ENCODE results near the gene PLAAT2. TPM values are rescaled to one million over a fixed set of nuclear protein-coding genes. Genes with fewer than 3 reads are reported as not detected.

PLAAT2 gene
- total RNA-seq (2022) (1.2 TPM in 1 of 2 replicates, not detected in the other), Bru-seq, nascent RNA (percentile 38 among the genes with signal in this experiment), BruChase-seq, experiment 1, labeled RNA remaining after a 2-hour chase (percentile 42 among the genes with signal in this experiment), BruChase-seq, experiment 2, labeled RNA remaining after a 6-hour chase (percentile 35 among the genes with signal in this experiment)
- long read RNA-seq: 0 reads

GRCh38 chr11:63563201-63564055, at the start of gene PLAAT2:
PLAAT2 (minus strand) TSS chr11:63563379; CDS start chr11:63563324, 55 bp downstream.
- intact Hi-C loops (cut with micrococcal nuclease; ENCODE audit: unreplicated experiment): no loop called here
- ChIA-PET CTCF (no interaction called here), POLR2A (interaction anchor here (0.6 kb wide), 2 partner anchors 10 to 59 kb away, joined by 3 read pairs; no protein-coding TSS in a partner anchor)
- no peak within 1 kb of the TSS for H3K4me3 ChIP-seq (ENCODE audit: low read depth, low read length)
- no peak for DNase-seq
- BruUV-seq (replicated peaks): no TSS peak
- peaks cover 28% of the 10 kb centered on the region for H3K4me1 Mint-ChIP-seq (ENCODE audit: low read depth, unreplicated experiment)
- H3K9me3 Mint-ChIP-seq (ENCODE audit: unreplicated experiment): no peaks in the 10 kb centered on the region
- H3K9me3 ChIP-seq: no peaks in the 10 kb centered on the region
- no peak within 1 kb of the TSS for H3K4me3 Mint-ChIP-seq (ENCODE audit: unreplicated experiment)
- no peaks in the 10 kb centered on the region for H3K27me3 Mint-ChIP-seq (ENCODE audit: insufficient read depth, unreplicated experiment)
- peaks cover 41% of the 10 kb centered on the region for H3K4me1 ChIP-seq
- H3K36me3 Mint-ChIP-seq (ENCODE audit: insufficient read depth, unreplicated experiment): no peaks in the 10 kb centered on the region
- H3K36me3 ChIP-seq (ENCODE audit: control insufficient read depth, insufficient read depth, low read length): no peaks in the 10 kb centered on the region; the same call in 1 of the 2 replicates
- TF ChIP-seq CTCF (IDR thresholded peaks at IDR 0.05; ENCODE audit: insufficient read depth in 1 of 2, low read depth in 1 of 2, low read length in 1 of 2, severe bottlenecking in 1 of 2, unreplicated experiment in 1 of 2): no peak
- peak within 1 kb of the TSS; percentile 8 for H3K27ac Mint-ChIP-seq (ENCODE audit: unreplicated experiment)
- no peaks in the 10 kb centered on the region for H3K27me3 ChIP-seq (replicated peaks; ENCODE audit: control insufficient read depth, insufficient read depth, low read length)

- H3K36me3 Mint-ChIP-seq (ENCODE audit: insufficient read depth, unreplicated experiment): no peaks in the 10 kb centered on the region
- H3K4me3 Mint-ChIP-seq (ENCODE audit: unreplicated experiment): no peak overlapping the region
- no peaks in the 10 kb centered on the region for H3K27me3 Mint-ChIP-seq (ENCODE audit: insufficient read depth, unreplicated experiment)
- POLR2A ChIA-PET: no interaction called here
- Histone ChIP-seq H3K4me3 (ENCODE audit: low read depth, low read length) (no peak overlapping the region), H3K27me3 (replicated peaks; ENCODE audit: control insufficient read depth, insufficient read depth, low read length) (no peaks in the 10 kb centered on the region), H3K36me3 (ENCODE audit: control insufficient read depth, insufficient read depth, low read length) (no peaks in the 10 kb centered on the region; the same call in 1 of the 2 replicates), H3K9me3 (no peaks in the 10 kb centered on the region), H3K4me1 (peaks cover 24% of the 10 kb centered on the region)
- intact Hi-C loops (cut with micrococcal nuclease; ENCODE audit: unreplicated experiment): no loop called here
- no peak for TF ChIP-seq CTCF (IDR thresholded peaks at IDR 0.05; ENCODE audit: insufficient read depth in 1 of 2, low read depth in 1 of 2, low read length in 1 of 2, severe bottlenecking in 1 of 2, unreplicated experiment in 1 of 2)
- DNase-seq: no peak
- CTCF ChIA-PET: interaction anchor here (0.6 to 1.4 kb wide), 2 partner anchors 23 to 169 kb away, joined by 3 to 4 read pairs; no protein-coding TSS in a partner anchor
- BruUV-seq (replicated peaks): TSS peak; percentile 40
- H3K4me1 Mint-ChIP-seq (ENCODE audit: low read depth, unreplicated experiment): peaks cover 16% of the 10 kb centered on the region
- H3K9me3 Mint-ChIP-seq (ENCODE audit: unreplicated experiment): no peaks in the 10 kb centered on the region
- no peak overlapping the region for H3K27ac Mint-ChIP-seq (ENCODE audit: unreplicated experiment)
These were observed 49.0 kb upstream of the PLAAT2 start for GRCh38 chr11:63612181-63612580.

GRCh38 chr11:63611395-63611747, 48.2 kb upstream of the PLAAT2 start:
- peaks cover 24% of the 10 kb centered on the region for H3K4me1 ChIP-seq
- Mint-ChIP-seq H3K9me3 (ENCODE audit: unreplicated experiment) (no peaks in the 10 kb centered on the region), H3K4me3 (ENCODE audit: unreplicated experiment) (no peak overlapping the region), H3K27me3 (ENCODE audit: insufficient read depth, unreplicated experiment) (no peaks in the 10 kb centered on the region), H3K27ac (ENCODE audit: unreplicated experiment) (no peak overlapping the region), H3K4me1 (ENCODE audit: low read depth, unreplicated experiment) (peaks cover 12% of the 10 kb centered on the region), H3K36me3 (ENCODE audit: insufficient read depth, unreplicated experiment) (no peaks in the 10 kb centered on the region)
- intact Hi-C loops (cut with micrococcal nuclease; ENCODE audit: unreplicated experiment): no loop called here
- no peaks in the 10 kb centered on the region for H3K9me3 ChIP-seq
- H3K36me3 ChIP-seq (ENCODE audit: control insufficient read depth, insufficient read depth, low read length): no peaks in the 10 kb centered on the region; the same call in 1 of the 2 replicates
- no TSS peak for BruUV-seq (replicated peaks)
- ChIA-PET CTCF (no interaction called here), POLR2A (no interaction called here)
- no peak for TF ChIP-seq CTCF (IDR thresholded peaks at IDR 0.05; ENCODE audit: insufficient read depth in 1 of 2, low read depth in 1 of 2, low read length in 1 of 2, severe bottlenecking in 1 of 2, unreplicated experiment in 1 of 2)
- H3K4me3 ChIP-seq (ENCODE audit: low read depth, low read length): no peak overlapping the region
- H3K27me3 ChIP-seq (replicated peaks; ENCODE audit: control insufficient read depth, insufficient read depth, low read length): no peaks in the 10 kb centered on the region
- DNase-seq: no peak

All from Caco-2 (cell line).